HG03558 (cell line): ENCODE data around the gene FMN1.

Experiments used
- ATAC-seq: cut with Tn5 transposase; IDR thresholded peaks from one replicate; pipeline ENCODE4 v1.9.1; 2021; ENCODE audit warnings: moderate number of reproducible peaks; ENCODE audit not compliant: unreplicated experiment; ENCODE audit errors: extremely low read depth

Gene FMN1

GRCh38 chr15:32903591-32904290 is 290.8 kb downstream of the FMN1 start:
- no peak for ATAC-seq

DNA sequence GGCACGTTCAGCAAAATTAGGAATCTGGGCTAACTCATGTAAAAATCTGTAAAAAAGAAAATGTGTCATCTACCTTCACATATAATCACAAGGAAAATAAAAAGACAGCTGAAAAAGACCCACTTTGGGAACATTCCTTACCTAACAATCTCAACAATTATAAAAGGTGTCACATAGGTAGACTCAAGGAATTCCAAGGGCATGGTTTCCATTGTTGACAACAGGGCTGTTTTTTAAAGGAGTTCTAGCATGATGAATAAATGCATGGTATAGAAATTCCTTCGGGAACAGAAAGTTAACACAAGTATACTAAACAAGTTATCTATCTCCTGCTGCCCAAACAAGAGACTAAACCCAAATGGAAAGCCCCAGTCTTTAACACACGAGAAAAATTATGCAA is 292.5 kb downstream of the FMN1 start:
- ATAC-seq = no peak

DNA sequence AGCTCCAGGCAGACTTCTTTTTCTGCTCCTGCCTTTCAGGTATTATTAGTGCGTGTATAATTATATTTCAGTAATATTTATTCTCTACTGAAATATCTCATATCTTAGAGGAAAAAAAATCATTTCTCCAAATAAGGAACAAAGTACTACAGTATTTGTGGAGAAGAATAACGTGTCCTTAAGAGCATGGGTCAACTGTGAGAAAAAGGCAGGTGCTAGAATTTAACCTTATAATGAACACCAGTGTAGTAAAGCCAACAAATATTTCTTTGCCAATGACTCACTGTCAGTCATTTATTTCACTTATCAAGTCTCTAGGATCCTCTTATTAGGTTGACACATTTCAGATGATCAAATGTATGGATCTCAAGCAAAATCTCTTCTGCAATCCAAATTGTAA is 293.3 kb downstream of the FMN1 start:
- ATAC-seq = no peak

- no peak for ATAC-seq
Measured at GRCh38 chr15:32899126-32899596, 295.4 kb downstream of the FMN1 start.

DNA sequence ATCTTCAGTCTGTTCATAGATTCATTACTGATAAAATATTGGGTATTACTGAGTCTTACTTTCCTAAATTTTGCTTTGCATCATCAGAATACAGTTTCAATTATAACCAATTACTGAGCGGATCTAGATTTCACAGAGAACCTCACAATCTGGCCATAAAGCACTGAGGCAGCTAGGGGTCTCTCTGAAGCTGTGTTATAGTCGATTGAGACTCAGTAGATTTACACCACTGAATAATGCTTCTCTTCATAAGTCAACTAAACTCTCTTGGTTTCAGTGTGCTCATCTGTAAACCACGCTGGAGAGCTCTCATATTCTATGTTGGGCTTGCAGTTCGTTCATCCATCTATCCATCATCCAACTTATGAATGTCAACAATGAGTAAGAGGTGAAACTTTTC is 296.1 kb downstream of the FMN1 start:
- no peak for ATAC-seq

- ATAC-seq = no peak
Measured at GRCh38 chr15:32893421-32893820, 301.1 kb downstream of the FMN1 start.

- ATAC-seq = no peak
Measured at GRCh38 chr15:32889214-32889613, 305.3 kb downstream of the FMN1 start.

DNA sequence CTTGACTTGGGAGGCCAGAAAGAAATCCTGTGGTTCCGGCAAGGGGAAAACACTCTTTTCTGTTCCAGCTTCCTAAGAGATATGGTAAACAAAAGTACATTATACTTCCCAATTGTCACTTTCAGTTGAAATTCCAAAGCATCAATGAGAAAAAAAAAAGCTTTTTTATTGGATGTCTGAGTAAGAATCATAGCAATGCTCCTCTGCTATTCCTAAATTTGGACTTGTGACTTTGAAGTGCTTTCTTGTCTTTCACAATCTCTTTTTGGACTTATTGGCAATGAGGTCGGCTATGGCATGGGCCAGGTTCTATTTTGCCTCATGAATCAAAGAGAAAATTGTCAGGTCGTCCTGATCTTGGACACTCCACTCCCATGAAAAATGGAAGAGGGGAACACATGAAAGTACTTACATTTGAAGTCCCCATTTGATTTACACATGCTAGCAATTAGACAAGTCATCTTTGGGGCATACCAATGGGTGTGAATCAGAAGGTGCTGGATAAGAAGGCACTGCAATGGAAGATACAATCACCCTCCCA is 306.2 kb downstream of the FMN1 start:
- ATAC-seq = no peak

DNA sequence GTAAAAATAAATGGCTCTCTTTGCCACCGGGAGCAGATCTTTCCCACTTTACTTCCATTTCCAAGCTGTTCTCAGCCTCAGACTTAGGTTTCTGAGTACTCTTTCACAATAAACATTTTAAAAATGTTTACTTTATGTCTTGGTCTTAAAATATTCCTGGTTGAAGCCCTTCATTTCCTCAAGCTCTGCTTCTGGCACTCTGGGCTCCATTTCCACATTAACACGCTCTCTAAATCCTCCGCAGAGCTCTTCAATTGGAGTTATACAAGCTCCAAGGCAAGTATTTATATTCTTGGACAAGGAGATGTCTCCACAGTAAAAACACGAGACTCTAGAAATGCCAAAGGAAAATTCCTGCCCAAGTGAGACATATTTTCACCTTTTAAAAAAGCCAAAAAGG is 307.4 kb downstream of the FMN1 start:
- ATAC-seq = no peak

- ATAC-seq = no peak
Measured at GRCh38 chr15:32886459-32886858, 308.1 kb downstream of the FMN1 start.

- ATAC-seq = no peak
Measured at GRCh38 chr15:32885713-32886112, 308.8 kb downstream of the FMN1 start.

GRCh38 chr15:32884146-32884545 is 310.4 kb downstream of the FMN1 start:
- no peak for ATAC-seq

- ATAC-seq = no peak
Measured at GRCh38 chr15:32882955-32883354, 311.6 kb downstream of the FMN1 start.

DNA sequence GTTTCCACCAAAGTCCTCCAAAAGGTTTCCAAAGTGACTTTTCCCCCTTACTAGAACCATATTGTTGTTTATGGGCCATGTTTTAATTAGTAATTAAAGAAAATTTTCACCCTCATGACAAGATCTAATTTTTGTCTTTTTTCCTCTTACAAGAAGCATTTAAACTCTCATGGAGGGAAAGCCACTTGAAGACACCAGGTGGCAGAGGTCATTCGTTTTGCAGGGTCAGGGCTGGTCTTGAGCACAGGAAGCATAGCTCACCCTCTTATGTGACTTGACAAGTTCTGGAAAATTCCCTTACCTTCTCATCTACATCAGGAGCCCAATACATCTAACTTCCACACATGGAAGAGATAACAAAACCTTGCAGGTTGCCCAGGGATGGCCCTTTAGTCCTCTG is 313.0 kb downstream of the FMN1 start:
- no peak for ATAC-seq

DNA sequence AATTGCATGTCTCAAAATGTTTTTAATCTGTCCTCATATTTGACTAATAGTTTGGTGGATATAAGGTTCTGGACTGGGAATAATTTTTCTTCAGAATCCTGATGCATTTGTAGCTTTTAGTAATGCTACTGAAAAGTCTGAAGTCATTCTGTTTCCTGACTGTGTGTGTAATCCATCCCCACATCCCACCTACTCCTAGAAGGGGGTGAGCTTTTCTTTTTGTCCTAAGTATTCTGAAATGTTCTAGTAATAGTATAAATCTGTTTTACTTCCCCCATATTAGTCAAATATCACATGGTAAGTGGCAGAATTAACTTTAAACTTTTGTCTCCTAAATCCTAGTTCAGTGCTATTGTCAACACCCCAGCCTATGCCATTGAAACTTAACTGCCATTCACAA is 313.9 kb downstream of the FMN1 start:
- no peak for ATAC-seq

DNA sequence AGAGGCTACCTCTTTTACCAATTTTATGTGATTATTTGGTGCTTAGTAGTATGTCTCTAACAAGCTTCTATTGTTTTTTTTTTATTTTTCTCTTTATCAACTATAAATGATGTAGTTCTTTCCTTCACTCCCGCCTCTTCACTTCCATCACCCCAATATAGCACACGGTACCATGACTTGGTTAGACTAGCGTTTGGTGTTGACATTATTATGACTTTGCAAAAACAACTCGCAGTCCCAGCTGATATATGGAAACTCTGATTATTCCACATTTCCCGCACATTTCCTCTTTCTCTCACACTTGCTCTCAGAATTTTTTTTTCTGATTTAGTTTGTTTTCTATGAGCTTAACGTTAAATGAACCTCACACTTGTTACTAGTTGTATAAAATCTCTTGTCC is 314.5 kb downstream of the FMN1 start:
- no peak for ATAC-seq

DNA sequence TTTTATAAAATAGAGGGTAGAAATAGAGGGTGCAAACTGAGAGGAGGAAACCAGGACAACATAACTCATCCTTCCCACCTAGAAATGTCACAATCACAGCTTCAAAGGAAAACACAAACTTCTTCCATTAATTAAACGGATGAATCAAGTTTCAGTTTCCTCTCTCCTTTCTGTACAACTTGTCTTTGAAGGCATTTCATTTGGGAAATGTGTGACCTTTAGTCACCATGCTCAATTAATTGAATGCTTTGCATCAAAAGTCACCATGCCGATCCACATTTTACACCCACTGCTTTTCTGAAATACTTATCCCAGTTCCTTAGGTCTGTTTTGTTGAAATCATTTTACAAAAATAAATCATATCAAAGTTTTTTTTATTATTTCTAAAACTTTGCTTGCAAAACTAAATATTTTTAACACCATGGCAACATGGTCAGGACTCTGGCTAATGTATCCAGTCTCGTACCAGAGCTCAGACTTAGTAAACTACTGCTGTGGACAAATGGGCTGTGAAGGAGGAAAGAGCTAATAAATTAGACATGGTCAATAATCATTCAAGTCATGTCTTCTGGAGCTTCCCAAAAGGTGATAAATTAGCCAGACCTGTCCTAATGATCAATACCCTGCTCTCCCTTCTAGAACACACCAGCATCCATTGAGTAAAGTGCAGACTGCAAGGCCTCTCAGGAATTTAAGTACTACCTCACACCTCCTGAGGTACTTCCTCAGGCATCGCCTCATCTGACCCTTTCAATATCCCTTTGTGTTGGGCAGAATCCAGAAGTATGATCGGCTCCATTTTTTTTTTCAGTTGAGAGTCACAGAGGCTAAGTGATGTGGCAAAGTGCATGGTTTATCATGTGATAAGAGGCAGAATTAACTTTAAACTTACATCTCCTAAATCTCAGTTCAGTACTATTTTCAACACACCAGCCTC is 315.4 kb downstream of the FMN1 start:
- no peak for ATAC-seq

DNA sequence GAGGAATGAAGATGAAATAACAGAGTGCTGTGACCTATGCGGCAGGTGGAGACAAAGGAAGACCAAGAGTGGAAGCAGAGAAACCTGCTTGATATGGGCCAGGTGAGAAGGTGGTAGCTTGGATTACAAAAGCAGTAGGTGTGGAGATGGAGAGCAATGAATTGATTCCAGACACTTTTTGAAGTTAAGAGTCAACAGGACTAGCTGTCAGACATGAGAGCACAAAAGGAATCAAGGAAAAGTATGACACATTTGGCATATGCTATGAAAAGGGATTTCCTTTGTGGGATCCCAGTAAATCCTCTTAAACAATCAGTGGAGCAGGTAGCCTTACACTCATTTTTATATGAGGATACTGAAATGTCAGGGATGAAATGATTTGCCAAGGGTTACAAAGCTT is 316.2 kb downstream of the FMN1 start:
- ATAC-seq = no peak

GRCh38 chr15:32877252-32878019 is 317.1 kb downstream of the FMN1 start:
- ATAC-seq = no peak

DNA sequence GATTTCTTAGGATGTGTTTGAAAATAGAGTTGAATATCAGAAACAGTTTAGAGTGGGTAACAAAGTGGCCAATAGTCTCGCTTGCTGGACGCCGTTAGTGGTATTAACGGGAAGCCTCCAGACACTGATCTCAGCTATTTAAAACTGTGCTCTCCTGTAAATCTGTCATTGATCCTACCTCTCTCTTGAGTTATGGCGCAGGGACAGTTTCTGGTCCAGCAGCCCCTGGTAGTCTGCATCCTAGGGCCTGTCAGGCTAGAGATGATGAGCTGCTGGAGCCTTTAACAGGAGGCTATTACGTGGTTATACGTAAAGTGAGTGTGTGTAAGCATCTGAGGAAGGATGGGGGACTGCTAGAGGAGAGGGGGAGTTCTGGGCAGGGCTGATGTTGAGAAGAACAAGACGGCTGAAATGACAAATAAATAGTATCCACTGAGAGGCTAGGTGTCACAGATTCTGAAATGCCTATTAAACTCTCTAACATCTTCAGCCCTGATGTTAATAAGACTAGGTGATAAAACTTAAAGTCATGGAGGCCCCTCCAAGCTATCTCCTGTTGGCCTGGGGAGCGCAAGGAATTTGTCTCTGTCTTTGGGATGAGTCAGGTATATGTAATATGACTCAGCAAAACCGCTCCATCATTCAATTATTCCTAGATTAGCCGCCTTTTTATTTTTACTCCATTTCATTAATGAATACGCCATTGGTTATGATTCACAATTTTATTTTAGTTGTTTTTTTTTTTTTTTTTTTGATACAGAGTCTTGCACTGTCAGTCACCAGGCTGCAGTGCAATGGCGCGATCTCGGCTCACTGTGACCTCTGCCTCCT is 321.0 kb downstream of the FMN1 start:
- ATAC-seq = no peak
